WTC11 (cell line): ENCODE data around the gene TNFRSF11A.

Source experiments
- CBFB ChIP-seq: sonication (generic); formaldehyde crosslinking; IDR thresholded peaks from 2 replicates; pipeline ENCODE4 v1.8.1; 2022; ENCODE audit warnings: mild to moderate bottlenecking, low read depth, missing genetic modification reagents
- ESRRA ChIP-seq: sonication (generic); formaldehyde crosslinking; IDR thresholded peaks from 2 replicates; pipeline ENCODE4 v1.8.1; 2022; ENCODE audit warnings: mild to moderate bottlenecking, missing genetic modification reagents, borderline replicate concordance
- ETV6 ChIP-seq: sonication (generic); formaldehyde crosslinking; IDR thresholded peaks from 2 replicates; pipeline ENCODE4 v1.8.1; 2022; ENCODE audit warnings: mild to moderate bottlenecking, missing genetic modification reagents
- JUN ChIP-seq: sonication (generic); formaldehyde crosslinking; IDR thresholded peaks from 2 replicates; pipeline ENCODE4 v1.8.0; 2023; ENCODE audit warnings: mild to moderate bottlenecking, missing genetic modification reagents
- KAT7 ChIP-seq: sonication (generic); formaldehyde crosslinking; IDR thresholded peaks from 2 replicates; pipeline ENCODE4 v1.8.1; 2023; ENCODE audit warnings: missing genetic modification reagents, mild to moderate bottlenecking, borderline replicate concordance
- TEAD1 ChIP-seq: sonication (generic); formaldehyde crosslinking; IDR thresholded peaks from 2 replicates; pipeline ENCODE4 v1.8.0; 2022; ENCODE audit warnings: mild to moderate bottlenecking, missing genetic modification reagents
- TP53 ChIP-seq: sonication (generic); formaldehyde crosslinking; IDR thresholded peaks from 2 replicates; pipeline ENCODE4 v1.8.1; 2023; ENCODE audit warnings: mild to moderate bottlenecking, missing genetic modification reagents
- ZNF219 ChIP-seq: sonication (generic); formaldehyde crosslinking; IDR thresholded peaks from 2 replicates; pipeline ENCODE4 v1.8.0; 2023; ENCODE audit warnings: missing genetic modification reagents, mild to moderate bottlenecking, borderline replicate concordance
- TF ChIP-seq, protein P1 (sequence below): fragments of 200-600 bp; IDR thresholded peaks from 2 replicates; pipeline ENCODE4 v1.8.0; 2022; ENCODE audit warnings: antibody characterized with exemption
- TF ChIP-seq, protein P2 (sequence below): sonication (generic); formaldehyde crosslinking; IDR thresholded peaks from 2 replicates; pipeline ENCODE4 v1.8.1; 2023; ENCODE audit warnings: mild to moderate bottlenecking, moderate library complexity, missing genetic modification reagents
- TF ChIP-seq, protein P3 (sequence below): sonication (generic); formaldehyde crosslinking; IDR thresholded peaks from 2 replicates; pipeline ENCODE4 v1.8.1; 2022; ENCODE audit warnings: mild to moderate bottlenecking, moderate library complexity, missing genetic modification reagents
- TF ChIP-seq, protein P4 (sequence below): sonication (generic); formaldehyde crosslinking; conservative IDR thresholded peaks from 2 replicates; pipeline ENCODE4 v1.8.1; 2023; ENCODE audit warnings: mild to moderate bottlenecking, low read depth, missing genetic modification reagents, moderate library complexity

DNA sequence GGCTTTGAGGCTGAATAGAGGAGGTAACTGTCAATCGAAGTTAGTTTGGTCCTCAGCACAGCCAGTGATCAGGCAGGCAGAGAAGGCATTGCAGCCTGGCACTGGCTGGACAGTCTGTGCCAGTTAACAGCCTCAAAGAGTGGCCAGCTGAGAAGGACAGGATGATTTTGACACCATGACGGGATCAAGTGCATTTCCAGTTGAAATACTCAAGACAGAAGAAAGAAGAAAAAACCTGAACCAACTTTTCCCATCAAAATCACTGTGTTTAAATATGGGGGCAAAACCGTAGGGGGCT, 101.0 kb downstream of the TNFRSF11A start:
- TF ChIP-seq TP53 (CRISPR knock-in tag) (no peak), CBFB (CRISPR knock-in tag) (no peak), ESRRA (CRISPR knock-in tag) (no peak), ZNF219 (CRISPR knock-in tag) (no peak), ETV6 (no peak), KAT7 (CRISPR knock-in tag) (no peak), JUN (CRISPR knock-in tag) (no peak), TEAD1 (CRISPR knock-in tag) (no peak)
- TF ChIP-seq, protein P1, sequence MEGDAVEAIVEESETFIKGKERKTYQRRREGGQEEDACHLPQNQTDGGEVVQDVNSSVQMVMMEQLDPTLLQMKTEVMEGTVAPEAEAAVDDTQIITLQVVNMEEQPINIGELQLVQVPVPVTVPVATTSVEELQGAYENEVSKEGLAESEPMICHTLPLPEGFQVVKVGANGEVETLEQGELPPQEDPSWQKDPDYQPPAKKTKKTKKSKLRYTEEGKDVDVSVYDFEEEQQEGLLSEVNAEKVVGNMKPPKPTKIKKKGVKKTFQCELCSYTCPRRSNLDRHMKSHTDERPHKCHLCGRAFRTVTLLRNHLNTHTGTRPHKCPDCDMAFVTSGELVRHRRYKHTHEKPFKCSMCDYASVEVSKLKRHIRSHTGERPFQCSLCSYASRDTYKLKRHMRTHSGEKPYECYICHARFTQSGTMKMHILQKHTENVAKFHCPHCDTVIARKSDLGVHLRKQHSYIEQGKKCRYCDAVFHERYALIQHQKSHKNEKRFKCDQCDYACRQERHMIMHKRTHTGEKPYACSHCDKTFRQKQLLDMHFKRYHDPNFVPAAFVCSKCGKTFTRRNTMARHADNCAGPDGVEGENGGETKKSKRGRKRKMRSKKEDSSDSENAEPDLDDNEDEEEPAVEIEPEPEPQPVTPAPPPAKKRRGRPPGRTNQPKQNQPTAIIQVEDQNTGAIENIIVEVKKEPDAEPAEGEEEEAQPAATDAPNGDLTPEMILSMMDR: no peak; the same call in 1 of the 2 replicates
- TF ChIP-seq, protein P2, sequence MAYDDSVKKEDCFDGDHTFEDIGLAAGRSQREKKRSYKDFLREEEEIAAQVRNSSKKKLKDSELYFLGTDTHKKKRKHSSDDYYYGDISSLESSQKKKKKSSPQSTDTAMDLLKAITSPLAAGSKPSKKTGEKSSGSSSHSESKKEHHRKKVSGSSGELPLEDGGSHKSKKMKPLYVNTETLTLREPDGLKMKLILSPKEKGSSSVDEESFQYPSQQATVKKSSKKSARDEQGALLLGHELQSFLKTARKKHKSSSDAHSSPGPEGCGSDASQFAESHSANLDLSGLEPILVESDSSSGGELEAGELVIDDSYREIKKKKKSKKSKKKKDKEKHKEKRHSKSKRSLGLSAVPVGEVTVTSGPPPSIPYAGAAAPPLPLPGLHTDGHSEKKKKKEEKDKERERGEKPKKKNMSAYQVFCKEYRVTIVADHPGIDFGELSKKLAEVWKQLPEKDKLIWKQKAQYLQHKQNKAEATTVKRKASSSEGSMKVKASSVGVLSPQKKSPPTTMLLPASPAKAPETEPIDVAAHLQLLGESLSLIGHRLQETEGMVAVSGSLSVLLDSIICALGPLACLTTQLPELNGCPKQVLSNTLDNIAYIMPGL (CRISPR knock-in tag): no peak
- TF ChIP-seq, protein P3, sequence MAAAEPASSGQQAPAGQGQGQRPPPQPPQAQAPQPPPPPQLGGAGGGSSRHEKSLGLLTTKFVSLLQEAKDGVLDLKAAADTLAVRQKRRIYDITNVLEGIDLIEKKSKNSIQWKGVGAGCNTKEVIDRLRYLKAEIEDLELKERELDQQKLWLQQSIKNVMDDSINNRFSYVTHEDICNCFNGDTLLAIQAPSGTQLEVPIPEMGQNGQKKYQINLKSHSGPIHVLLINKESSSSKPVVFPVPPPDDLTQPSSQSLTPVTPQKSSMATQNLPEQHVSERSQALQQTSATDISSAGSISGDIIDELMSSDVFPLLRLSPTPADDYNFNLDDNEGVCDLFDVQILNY (CRISPR knock-in tag): no peak
- TF ChIP-seq, protein P4, sequence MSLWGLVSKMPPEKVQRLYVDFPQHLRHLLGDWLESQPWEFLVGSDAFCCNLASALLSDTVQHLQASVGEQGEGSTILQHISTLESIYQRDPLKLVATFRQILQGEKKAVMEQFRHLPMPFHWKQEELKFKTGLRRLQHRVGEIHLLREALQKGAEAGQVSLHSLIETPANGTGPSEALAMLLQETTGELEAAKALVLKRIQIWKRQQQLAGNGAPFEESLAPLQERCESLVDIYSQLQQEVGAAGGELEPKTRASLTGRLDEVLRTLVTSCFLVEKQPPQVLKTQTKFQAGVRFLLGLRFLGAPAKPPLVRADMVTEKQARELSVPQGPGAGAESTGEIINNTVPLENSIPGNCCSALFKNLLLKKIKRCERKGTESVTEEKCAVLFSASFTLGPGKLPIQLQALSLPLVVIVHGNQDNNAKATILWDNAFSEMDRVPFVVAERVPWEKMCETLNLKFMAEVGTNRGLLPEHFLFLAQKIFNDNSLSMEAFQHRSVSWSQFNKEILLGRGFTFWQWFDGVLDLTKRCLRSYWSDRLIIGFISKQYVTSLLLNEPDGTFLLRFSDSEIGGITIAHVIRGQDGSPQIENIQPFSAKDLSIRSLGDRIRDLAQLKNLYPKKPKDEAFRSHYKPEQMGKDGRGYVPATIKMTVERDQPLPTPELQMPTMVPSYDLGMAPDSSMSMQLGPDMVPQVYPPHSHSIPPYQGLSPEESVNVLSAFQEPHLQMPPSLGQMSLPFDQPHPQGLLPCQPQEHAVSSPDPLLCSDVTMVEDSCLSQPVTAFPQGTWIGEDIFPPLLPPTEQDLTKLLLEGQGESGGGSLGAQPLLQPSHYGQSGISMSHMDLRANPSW (CRISPR knock-in tag): no peak
